Muscle of arm (tissue), 12 donors: ENCODE results near the gene EPB41L5. TPM values are rescaled to one million over a fixed set of nuclear protein-coding genes. Genes with fewer than 3 reads are reported as not detected.
"Not testable (repeated sequence)": the region's sequence is repeated elsewhere in the genome, so short reads cannot be mapped to it uniquely, and the experiment has no call there.

Experiments
- DNase-seq: peaks from one replicate; pipeline ENCODE4 v3.0.0-alpha.2; 2013
- polyA plus RNA-seq, 12 donors: library from polyadenylated mRNA; unstranded; fragments of 120-200 nt; gene quantifications; one replicate each; pipeline ENCODE4 v1.2.1, GENCODE V29; 2013; ENCODE audit not compliant: insufficient read length in 12 of 12

The EPB41L5 gene
- polyA plus RNA-seq, 12 donors, result 11.2 to 20.3 (median 15.7) TPM; not detected in 1

DNA sequence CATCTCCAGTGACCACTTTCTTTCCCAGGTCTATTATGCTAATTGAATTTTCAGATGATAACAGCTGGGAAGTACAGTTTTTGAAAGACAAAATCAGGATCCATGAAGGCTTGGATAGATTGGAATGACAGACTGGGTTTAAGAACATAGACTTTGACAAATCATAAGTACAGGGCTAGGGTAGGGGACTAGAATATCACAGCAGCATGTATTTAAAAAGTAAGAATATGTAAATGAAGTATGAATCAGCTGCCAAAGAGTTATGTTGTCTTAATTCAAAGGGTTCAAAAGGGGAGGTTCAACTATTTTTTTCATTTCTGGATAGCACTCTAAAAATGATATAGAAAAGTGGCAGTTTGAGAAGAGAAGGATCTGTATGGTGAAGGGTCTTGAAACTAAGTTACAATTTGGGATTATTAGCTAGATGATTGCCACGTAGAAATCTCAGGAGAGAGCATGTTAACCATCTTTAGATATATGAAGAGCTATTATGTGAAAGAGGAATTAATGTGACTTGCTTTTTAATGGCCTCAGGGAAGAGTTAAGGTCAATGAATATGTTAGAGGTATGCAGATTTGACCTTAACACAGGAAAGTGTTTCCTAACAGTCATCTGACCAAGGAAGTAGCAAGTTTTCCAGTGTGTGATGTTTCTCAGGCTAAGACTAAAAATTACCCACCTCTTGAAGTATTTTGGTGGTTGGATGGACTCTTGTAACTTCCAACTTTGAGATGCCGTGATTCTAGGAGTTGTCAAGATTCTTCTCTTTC, 128.6 kb downstream of the EPB41L5 start:
- DNase-seq, result no peak

DNA sequence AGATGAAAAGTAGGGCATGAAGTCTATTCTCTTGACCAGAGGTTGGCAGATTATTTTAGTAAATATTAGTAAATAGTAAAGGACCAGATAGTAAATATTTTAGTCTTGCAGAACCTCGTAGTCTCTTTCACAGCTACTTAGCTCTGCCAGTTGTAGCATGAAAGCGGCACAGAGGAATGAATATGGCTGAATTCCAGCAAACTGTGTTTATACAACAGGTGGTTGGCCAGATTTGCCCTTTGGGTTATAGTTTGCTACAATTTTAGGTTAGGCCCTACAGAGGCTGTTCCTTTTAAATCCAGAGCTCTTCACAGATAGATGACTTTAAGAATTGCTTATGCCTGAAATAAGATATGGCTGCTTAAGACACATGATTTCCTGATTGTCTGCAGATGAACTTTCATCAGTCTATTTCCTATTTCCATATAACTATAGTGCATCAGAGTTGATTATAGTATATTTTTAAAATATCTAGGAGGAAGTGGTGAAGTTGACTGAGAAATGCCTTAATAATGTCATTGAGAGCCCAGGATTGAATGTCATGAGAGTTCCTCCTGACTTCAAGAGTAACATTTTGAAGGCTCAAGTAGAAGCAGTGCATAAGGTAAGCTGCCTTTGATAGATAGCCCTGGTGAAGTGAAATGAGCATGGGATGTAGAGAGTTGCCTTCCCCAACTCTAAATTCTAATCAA, 129.8 kb downstream of the EPB41L5 start:
- DNase-seq, result peak; percentile 1

DNA sequence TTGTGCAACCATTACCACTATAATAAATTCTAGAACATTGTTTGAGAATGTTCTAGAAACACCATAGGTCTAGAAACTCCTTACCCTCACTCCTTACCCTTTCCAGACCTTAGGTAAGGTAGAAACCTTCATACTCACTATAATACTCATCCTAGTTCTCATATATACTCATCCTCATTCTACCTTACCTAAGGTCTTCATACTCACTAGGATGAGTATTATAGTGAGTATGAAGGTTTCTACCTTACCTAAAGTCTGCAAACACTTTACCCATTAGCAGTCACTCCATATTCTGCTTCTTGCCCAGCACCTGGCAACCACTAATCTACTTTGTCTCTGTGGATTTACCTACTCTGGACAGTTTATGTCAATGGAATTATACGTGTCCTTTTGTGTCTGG, 135.4 kb downstream of the EPB41L5 start:
- DNase-seq, result no peak

DNA sequence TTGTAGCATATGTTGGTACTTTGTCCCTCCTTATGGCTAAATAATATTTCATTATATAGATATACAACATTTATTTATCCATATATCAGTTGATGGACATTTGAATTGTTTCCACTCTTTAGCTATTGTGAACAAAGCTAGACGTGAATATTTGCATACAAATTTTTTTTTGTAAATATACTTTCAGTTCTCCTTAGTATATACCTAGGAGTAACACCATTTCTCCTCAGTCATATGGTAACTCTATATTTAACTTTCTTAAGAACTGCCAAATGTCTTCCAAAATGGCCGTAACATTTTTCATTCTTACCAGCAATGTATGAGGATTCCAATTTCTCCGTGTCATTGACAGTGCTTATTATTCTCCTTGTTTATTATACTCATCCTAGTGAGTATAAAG, 135.8 kb downstream of the EPB41L5 start:
- no peak for DNase-seq

DNA sequence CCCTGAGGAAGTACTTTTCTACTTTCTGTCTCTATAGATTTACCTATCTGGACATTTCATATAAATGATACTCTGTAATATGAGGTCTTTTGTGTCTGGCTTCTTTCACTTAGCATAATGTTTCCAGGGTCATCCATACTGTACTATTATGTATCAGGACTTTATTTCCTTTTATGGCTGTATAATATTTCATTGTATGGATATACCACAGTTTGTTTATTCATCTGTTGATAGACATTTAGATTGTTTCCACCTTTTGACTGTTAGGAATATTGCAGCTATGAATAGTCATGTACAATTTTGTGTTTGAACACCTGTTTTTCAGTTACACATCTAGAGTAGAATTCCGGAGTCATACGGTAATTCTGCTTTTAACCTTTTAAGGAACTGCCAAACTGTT, 136.5 kb downstream of the EPB41L5 start:
- DNase-seq, result no peak

DNA sequence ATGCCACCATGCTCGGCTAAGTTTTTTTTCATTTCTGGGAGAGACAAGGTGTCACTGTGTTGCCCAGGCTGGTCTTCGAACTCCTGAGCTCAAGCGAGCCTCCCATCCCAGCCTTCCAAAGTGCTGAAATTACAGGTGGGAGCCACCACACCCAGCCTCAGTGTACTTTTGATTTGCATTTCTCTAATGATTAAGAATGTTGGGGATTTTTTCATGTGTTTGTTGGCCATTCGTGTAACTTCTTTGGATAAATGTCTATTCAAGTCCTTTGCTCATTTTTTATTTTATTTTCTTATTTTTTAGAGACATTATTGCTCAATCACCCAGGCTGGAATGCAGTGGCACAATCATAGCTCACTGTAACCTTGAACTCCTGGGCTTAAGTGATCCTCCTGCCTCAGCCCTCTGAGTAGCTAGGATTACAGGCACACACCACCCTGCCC, 137.2 kb downstream of the EPB41L5 start:
- no peak for DNase-seq

DNA sequence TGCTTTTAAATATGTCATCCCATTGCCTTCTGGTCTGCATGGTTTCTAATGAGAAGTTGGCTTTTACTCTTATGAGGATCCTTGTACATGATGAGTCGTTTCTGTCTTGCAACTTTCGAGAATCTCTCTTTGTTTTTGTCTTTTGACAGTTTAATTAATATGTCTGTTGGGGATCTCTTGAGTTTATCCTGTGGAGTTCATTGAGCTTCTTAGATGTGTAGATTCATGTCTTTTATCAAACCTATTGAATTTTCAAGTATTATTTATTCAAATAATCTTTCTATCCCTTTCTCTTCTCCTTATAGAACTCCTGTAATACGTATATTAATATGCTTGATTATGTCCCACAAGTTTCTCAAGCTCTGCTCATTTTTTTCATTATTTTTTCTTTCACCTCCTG, 142.4 kb downstream of the EPB41L5 start:
- DNase-seq, result no peak

DNA sequence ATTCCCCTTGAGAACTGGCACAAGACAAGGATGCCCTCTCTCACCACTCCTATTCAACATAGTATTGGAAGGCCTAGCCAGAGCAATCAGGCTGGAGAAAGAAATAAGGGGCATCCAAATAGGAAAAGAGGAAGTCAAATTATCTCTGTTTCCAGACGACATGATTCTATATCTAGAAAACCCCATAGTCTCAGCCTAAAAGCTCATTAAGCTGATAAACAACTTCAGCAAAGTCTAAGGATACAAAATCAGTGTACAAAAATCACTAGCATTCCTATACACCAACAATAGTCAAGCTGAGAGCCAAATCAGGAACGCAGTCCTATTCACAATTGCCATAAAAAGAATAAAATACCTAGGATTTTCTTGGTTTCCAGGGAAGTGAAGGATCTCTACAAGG, 145.8 kb downstream of the EPB41L5 start:
- DNase-seq, result not testable (repeated sequence)

DNA sequence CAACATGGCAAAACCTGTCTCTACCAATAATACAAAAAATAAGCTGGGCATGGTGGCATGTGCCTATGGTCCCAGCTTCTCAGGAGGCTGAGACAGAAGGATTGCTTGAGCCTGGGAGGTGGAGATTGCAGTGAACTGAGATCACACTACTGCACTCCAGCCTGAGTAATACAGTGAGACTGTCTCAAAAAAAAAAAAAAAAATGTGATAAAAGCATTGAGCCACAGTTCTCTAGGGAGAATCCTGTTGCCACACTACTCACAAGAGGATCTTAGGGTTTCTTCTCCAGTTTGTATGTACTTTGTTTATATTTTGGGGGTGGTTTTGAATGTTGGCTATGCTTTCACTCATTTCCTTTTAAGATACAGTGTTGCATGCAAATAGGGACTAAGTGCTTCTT, 148.3 kb downstream of the EPB41L5 start:
- no peak for DNase-seq

DNA sequence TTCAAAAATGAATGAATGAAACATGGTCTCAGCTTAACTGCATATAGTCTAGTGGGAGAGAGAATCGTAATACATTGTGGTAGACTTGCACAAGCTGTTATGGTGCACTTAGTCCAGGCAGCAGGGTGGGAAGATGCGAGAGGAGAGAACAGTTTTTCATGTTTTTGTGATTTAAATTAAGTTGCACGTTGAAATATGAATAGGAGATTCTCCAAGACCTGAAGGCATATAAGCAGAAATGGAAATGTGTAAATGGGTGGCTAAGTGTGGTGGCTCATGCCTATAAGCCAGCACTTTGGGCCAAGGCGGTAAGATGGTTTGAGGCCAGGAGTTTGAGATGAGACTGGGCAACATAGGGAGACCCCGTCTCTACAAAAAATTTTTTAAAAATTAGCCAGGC, 149.8 kb downstream of the EPB41L5 start:
- no peak for DNase-seq

DNA sequence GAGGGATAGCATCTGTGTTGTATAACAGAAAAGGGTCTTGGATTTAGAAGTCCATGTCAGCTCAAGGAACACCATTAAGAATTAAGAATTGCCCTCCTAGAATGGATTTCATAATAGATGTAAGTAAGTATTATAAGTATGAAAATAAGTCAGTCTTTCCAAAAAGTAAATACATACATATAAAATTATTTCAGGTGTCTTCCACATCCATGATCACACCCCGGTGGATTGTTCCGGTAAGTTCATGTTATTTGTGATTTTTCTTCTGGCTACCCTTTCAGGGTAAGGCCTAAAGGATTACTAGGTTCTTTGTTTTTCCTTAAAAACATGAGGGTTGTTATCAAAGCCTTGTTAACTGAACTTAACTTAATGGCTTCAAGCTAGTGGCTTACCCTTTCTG, 154.4 kb downstream of the EPB41L5 start:
- DNase-seq, result no peak

DNA sequence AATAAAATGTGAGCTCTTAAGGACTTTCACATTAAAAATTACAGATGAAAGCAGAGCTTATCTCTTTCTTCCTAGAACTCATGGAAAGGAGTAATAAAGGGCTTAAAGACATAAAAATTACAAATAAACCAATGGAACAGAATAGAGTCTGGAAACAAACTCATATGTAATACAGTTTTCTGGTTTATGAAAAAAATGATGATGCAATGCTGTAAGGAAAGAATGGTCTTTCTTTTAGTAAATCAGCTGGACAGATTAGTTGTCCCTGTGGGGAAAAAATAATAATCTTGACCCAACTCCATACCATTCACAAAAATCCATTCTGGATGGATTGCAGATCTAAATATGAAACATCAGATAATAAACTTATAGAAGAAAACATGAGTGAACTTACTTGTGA, 156.1 kb downstream of the EPB41L5 start:
- no peak for DNase-seq

DNA sequence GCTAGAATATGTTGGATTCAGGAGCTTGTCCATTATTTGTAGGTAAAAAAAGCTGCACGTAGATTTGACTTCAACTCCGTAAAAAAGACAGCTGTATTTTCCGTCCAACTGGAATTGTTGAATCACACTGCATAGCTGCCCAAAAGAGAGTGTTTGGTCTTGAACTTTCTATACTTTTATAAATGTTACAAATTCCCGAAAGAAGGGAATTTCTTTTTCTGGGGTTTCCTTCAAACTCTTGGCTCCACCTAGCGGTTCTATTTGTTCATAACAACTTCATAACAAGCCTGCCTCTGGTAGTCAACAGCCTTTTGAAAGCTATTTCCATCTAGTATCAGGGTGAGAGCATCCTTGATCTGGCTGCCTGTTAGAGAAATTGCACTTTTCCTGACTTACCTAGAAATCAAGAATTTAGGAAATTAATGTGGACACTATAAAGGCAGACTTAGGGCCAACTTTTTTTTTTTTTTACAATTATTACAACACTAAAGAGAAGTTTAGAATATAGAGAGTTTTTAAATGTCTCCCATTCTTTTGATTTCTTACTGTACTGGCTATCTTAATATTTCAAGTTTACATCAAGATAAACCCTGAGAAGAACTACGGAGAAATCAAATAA, 162.2 kb downstream of the EPB41L5 start:
- peak; percentile 78 for DNase-seq

DNA sequence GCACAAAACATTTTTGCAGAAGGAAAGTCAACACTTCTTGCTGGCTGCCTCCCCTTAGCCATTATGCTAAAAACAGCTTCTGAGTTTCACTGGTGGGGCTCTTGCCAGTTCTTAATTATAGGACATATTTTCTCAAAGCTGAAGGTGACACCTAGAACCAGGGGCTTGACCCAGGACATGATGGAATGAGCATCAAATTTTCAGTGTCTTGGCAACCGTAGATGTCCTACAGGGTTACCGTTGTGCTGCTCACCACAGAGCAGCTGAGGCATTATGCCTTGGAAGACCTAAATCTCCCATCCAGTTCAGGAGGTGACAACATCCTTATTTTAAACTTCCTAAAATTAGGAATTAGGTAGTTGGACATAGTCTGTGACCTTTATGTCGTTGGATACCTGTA, 163.6 kb downstream of the EPB41L5 start:
- no peak for DNase-seq

DNA sequence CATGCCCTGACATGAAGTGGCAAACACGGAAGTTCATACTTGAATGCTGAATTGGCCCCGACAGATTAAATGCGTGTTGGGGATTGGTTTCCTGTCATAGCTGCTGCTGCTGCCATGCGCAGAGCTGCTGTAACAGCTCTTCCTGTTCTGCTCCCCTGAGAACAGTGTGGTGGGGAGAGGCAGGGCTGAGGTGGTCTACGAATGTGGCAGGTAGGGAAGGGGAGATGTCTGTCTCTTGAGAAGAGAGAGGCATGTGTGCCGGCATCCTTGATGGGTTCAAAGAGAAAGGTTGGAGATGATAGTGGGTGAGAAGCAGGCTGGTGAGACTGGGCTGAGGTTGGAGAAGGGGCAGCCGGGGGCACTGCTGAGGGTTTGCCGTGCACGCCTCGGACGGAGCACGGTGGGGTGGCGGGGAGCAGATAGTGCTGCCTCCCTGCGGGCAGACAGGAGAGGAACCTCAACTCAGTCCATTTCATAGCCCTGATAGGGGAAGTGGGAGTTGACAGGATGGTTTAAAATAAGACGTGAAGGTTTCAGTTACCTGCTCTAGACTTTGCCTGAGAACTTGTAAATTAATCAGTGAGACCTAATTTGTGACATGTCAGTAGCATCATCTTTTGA, 164.2 kb downstream of the EPB41L5 start:
- DNase-seq, result no peak

DNA sequence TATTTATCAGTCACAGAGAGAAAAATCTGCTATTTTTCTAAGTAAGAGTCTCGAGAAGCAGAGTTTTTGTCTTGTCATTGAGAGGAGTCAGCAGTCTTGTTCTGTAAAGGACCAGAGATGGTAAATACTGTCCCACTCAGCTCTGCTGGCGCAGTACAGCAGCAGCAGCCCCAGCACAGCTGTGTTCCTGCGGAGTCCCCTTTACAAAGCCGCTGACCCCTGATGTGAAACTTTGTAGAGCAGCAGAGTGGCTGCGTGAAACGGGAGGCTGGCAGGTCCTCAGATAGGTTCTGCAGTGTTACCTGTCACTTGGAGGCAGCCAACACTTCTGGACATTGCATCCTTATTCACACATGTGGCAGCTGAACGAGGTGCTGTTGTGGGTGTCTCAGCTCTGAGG, 165.1 kb downstream of the EPB41L5 start:
- DNase-seq, result no peak

DNA sequence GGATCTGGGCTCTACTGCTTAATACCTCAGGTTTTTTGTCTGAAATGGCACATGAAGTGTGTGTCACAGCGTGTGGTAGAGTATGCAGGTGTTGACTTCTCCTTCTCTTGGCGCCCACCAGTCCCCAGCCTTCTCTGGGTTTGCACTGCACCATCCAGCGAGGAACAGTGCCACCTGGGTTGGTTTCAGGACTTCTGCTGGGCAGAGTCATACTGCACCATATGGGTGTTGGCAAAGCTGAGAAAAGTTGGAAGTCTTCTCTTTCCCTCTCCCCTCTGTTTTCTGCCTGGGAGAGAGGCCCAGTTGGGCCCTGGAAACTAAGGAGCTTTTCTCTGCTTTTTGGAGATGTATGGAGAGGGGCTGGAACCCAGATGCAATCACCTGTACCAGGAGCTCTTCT, 166.5 kb downstream of the EPB41L5 start:
- DNase-seq, result no peak

DNA sequence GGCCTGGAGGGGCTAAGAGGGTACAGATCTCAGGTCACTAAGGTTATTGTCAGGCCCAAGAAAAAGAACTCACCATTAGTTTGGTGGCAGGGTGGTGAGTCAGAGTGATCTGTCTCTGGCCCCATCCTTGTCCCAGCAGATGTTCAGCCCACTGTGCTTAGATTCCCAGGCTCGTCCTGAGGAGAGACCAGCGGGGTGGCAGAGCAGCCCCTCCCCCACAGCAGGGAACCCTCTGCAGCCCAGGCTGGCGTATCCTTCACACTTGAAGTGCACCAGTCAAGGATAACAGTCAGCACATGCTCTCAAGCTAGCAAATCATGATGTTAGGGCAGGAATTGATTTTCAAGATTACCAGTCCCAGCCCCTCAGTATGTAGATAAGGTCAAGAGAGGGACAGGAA, 167.2 kb downstream of the EPB41L5 start:
- DNase-seq, result no peak

DNA sequence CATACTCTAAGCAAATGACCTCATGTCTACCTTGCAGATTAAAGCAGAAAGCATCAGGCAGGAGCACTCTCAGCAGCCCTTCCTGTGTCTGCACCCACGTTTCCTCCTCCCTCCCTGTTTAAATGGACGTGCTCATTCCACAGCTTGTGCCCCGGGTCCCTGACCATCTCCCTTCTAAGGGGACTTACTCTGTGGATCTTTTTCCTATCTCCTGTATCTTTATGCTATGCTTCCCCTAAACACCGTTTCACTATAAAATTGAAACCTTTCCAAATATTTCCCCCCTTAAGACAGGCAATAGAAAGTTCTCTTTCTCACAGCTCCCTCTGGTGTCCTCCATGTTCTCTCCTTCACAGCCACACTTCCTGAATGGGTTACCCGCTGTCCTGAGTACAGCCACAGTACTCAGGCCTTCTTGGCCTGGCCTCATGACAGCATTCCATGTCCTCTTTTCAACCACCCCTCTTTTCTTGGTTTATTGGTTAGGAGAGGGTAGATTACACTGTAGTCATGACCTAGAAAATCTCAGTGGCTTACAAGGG, 169.2 kb downstream of the EPB41L5 start:
- no peak for DNase-seq

DNA sequence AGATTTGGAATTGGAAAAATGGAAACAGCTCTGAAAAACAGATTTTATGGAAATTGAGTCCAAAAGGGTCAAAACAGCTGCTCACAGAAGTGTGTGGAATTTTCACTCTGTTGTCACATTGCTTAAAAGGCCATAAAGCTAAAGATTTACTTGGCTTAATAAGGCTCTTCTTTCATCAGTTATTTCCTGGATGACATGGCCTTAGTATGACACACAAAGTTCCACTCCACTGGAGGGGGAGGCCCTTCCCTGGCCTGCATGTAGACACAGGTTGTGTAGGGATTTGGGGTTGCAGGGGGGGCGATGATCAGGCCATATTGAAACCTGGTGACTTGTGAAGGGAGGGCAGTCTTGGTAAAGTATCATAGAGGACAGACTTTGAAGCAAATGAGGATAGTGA, 176.3 kb downstream of the EPB41L5 start:
- no peak for DNase-seq

DNA sequence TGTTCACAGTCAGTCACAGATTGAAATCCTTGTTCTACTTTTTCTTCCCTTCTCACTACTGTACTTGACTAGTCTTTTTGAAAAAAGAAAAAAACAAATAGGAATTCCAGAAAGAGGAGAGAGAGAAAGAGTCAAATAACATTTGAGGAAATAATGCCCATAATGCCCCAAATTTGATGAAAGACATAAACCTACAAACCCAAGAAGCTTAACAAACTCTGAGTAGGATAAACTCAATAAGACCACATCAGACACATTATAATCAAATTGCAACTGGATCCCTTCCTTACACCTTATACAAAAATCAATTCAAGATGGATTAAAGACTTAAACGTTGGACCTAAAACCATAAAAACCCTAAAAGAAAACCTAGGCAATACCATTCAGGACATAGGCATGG, 179.4 kb downstream of the EPB41L5 start:
- no peak for DNase-seq

DNA sequence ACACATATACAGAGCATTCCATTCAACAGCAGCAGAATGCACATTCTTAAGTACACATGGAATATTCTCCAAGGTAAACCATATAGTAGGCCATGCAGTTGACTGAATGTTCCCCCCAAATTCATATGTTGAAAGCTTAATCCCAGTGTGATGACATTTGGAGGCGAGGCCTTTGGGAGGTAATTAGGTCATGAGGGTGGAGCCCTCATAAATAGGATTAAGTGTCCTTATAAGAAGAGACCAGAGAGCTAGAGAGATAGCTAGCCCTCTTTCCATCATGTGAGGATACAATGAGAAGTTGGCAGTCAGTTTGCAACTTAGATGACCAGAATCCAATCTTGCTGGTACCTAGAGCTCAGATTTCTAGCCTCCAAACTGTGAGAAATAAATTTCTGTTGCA, 182.7 kb downstream of the EPB41L5 start:
- DNase-seq, result no peak
